ENCODE measurements around the gene LRRC61.

- TF ChIP-seq POLR2A (IDR thresholded peaks at IDR 0.05) (no peak), CTCF (IDR thresholded peaks at IDR 0.05) (no peak)
These were observed 21.1 kb downstream of the LRRC61 start for GRCh38 chr7:150344299-150344698.
